GM12878 (cell line): ENCODE results near the gene NKX2-8. TPM values are rescaled to one million over a fixed set of nuclear protein-coding genes. Genes with fewer than 3 reads are reported as not detected.

Source experiments
- ATAC-seq: fragments of 200-7000 bp; cut with Tn5 transposase; 3 replicates; pipeline ENCODE4 v1.9.1; 2020; ENCODE audit warnings: mild to moderate bottlenecking, moderate library complexity
- BruUV-seq: library from RNA; stranded (reverse); fragments of 400-500 nt; replicated peaks from 2 replicates; lab custom pipeline; 2021; lab: Mats Ljungman, UMichigan
- CTCF ChIA-PET: fragments of 300-600 bp; sonication (Branson Sonifier 250); formaldehyde crosslinking; extraction: SDS; loops from one replicate; lab custom pipeline; 2021; ENCODE audit warnings: inconsistent platforms; lab: Yijun Ruan, JAX
- POLR2A ChIA-PET: fragments of 350-600 bp; formaldehyde crosslinking; extraction: SDS; loops from one replicate; lab custom pipeline; 2021; ENCODE audit warnings: inconsistent platforms; lab: Charles Lee
- RAD21 ChIA-PET: fragments of 300-600 bp; sonication (Branson Sonifier 250); formaldehyde crosslinking; loops from one replicate; lab custom pipeline; 2023; ENCODE audit warnings: antibody characterized with exemption; ENCODE audit not compliant: unreplicated experiment; lab: Charles Lee
- SMC1A ChIA-PET: fragments of 300-600 bp; sonication (Branson Sonifier 250); formaldehyde crosslinking; loops from one replicate; lab custom pipeline; 2023; ENCODE audit not compliant: unreplicated experiment, uncharacterized antibody; lab: Charles Lee
- DNase-seq: peaks from one replicate; pipeline ENCODE4 v3.0.0-alpha.2; 2011; ENCODE audit warnings: low read depth, low spot score
- FAIRE-seq: peaks from 3 replicates; lab custom pipeline; 2011; peaks lifted over from hg19 to GRCh38; lab: Jason Lieb, UNC
- H2AFZ ChIP-seq: 2 replicates; pipeline ENCODE4 v1.6.0; 2011; ENCODE audit warnings: low read depth, low read length, control low read depth; ENCODE audit not compliant: control insufficient read depth
- H3K27ac ChIP-seq: 2 replicates; pipeline ENCODE4 v1.5.1; 2011; ENCODE audit warnings: control low read depth; ENCODE audit not compliant: control insufficient read depth, insufficient read depth
- H3K27me3 ChIP-seq, 2 experiments: replicated peaks in 1 of 2; 2 replicates each; pipeline versions ENCODE4 v1.6.0 to v1.6.1; 2011; ENCODE audit warnings: low read length in 1 of 2; ENCODE audit not compliant: control insufficient read depth in 2 of 2, insufficient read depth in 2 of 2
- H3K36me3 ChIP-seq, 2 experiments: 2 replicates each; pipeline ENCODE4 v1.5.1; 2011; ENCODE audit warnings: low read length in 1 of 2; ENCODE audit not compliant: control insufficient read depth in 2 of 2, insufficient read depth in 2 of 2
- H3K4me1 ChIP-seq: 2 replicates; pipeline ENCODE4 v1.6.1; 2011; ENCODE audit warnings: mild to moderate bottlenecking, low read length, moderate library complexity, mixed read lengths; ENCODE audit not compliant: control insufficient read depth, insufficient read depth
- H3K4me2 ChIP-seq: 2 replicates; pipeline ENCODE4 v1.6.0; 2011; ENCODE audit warnings: control low read depth; ENCODE audit not compliant: control insufficient read depth, insufficient read depth
- H3K4me3 ChIP-seq: fragments of 200-600 bp; sonication (generic); 2 replicates; pipeline ENCODE4 v1.5.1; 2016
- H3K79me2 ChIP-seq: 2 replicates; pipeline ENCODE4 v1.6.0; 2011; ENCODE audit warnings: low read length; ENCODE audit not compliant: control insufficient read depth, insufficient read depth
- H3K9ac ChIP-seq: 2 replicates; pipeline ENCODE4 v1.8.0; 2011; ENCODE audit warnings: low read length, control low read depth, mixed read lengths; ENCODE audit not compliant: control insufficient read depth, insufficient read depth
- H3K9me3 ChIP-seq: replicated peaks from 3 replicates; pipeline ENCODE4 v1.5.1; 2011; ENCODE audit warnings: mild to moderate bottlenecking, low read length; ENCODE audit not compliant: control insufficient read depth, insufficient read depth
- H4K20me1 ChIP-seq: 2 replicates; pipeline ENCODE4 v1.6.0; 2011; ENCODE audit not compliant: control insufficient read depth, insufficient read depth
- ATF3 ChIP-seq: IDR thresholded peaks from 2 replicates; pipeline ENCODE4 v1.6.1; 2011; ENCODE audit warnings: low read depth, mild to moderate bottlenecking, low read length, moderate library complexity, borderline replicate concordance; ENCODE audit errors: extremely low read depth
- BMI1 ChIP-seq: fragments of 450-650 bp; IDR thresholded peaks from 2 replicates; pipeline ENCODE4 v1.6.1; 2016; ENCODE audit warnings: mild to moderate bottlenecking, moderate library complexity, borderline replicate concordance
- CBX5 ChIP-seq: sonication (generic); IDR thresholded peaks from 2 replicates; pipeline ENCODE4 v1.6.1; 2016; ENCODE audit warnings: low read depth, moderate library complexity, mild to moderate bottlenecking, inconsistent platforms
- CUX1 ChIP-seq: IDR thresholded peaks from 2 replicates; pipeline ENCODE4 v1.6.1; 2012; ENCODE audit warnings: improper control_type of control experiment, low read depth, low read length; ENCODE audit not compliant: insufficient replicate concordance
- EP300 ChIP-seq, 2 experiments: fragments of 150-350 bp in 1 of 2; IDR thresholded peaks; 2 replicates each; pipeline ENCODE4 v1.6.1; 2011 to 2012; ENCODE audit warnings: low read depth in 2 of 2, low read length in 2 of 2, borderline replicate concordance in 1 of 2, improper control_type of control experiment in 1 of 2, inconsistent platforms in 1 of 2; ENCODE audit not compliant: control insufficient read depth in 1 of 2
- FOS ChIP-seq: IDR thresholded peaks from 3 replicates; pipeline ENCODE4 v1.6.1; 2011; ENCODE audit warnings: borderline replicate concordance; ENCODE audit not compliant: insufficient read length; ENCODE audit errors: extremely low read depth
- IRF4 ChIP-seq: IDR thresholded peaks from 2 replicates; pipeline ENCODE4 v1.6.1; 2011; ENCODE audit warnings: low read depth, low read length
- KAT2A ChIP-seq: conservative IDR thresholded peaks from 2 replicates; pipeline ENCODE4 v1.6.1; 2011; ENCODE audit warnings: low read depth, low read length; ENCODE audit not compliant: control insufficient read depth
- LARP7 ChIP-seq: fragments of 450-650 bp; IDR thresholded peaks from 2 replicates; pipeline ENCODE4 v1.6.1; 2017; ENCODE audit warnings: mild to moderate bottlenecking
- MEF2B ChIP-seq: fragments of 450-650 bp; IDR thresholded peaks from 2 replicates; pipeline ENCODE4 v1.6.1; 2018; ENCODE audit warnings: mild to moderate bottlenecking, moderate library complexity; ENCODE audit not compliant: partially characterized antibody, poor library complexity, severe bottlenecking
- MTA3 ChIP-seq: IDR thresholded peaks from 2 replicates; pipeline ENCODE4 v1.6.1; 2012; ENCODE audit warnings: low read length, inconsistent platforms, borderline replicate concordance
- NFXL1 ChIP-seq: fragments of 450-650 bp; IDR thresholded peaks from 2 replicates; pipeline ENCODE4 v1.6.1; 2017; ENCODE audit warnings: antibody characterized with exemption, mild to moderate bottlenecking, borderline replicate concordance
- NR2C1 ChIP-seq: fragments of 450-650 bp; IDR thresholded peaks from 2 replicates; pipeline ENCODE4 v1.6.1; 2017; ENCODE audit warnings: antibody characterized with exemption, mild to moderate bottlenecking, moderate library complexity
- PAX8 ChIP-seq: fragments of 450-650 bp; IDR thresholded peaks from 2 replicates; pipeline ENCODE4 v1.6.1; 2017; ENCODE audit warnings: mild to moderate bottlenecking, moderate library complexity
- POU2F2 ChIP-seq: IDR thresholded peaks from 3 replicates; pipeline ENCODE4 v1.6.1; 2011; ENCODE audit warnings: low read depth, mild to moderate bottlenecking, low read length, borderline replicate concordance
- RUNX3 ChIP-seq: IDR thresholded peaks from 2 replicates; pipeline ENCODE4 v1.6.1; 2012; ENCODE audit warnings: low read length, inconsistent platforms
- SPI1 ChIP-seq: IDR thresholded peaks from 2 replicates; pipeline ENCODE4 v1.6.1; 2011; ENCODE audit warnings: low read depth, mild to moderate bottlenecking, low read length, moderate library complexity, borderline replicate concordance; ENCODE audit not compliant: insufficient read depth
- SREBF1 ChIP-seq: IDR thresholded peaks from 2 replicates; pipeline ENCODE4 v1.6.1; 2012; ENCODE audit warnings: mild to moderate bottlenecking, low read length
- WRNIP1 ChIP-seq: IDR thresholded peaks from 2 replicates; pipeline ENCODE4 v1.6.1; 2011; ENCODE audit warnings: low read depth, low read length, improper control_type of control experiment, borderline replicate concordance
- YBX1 ChIP-seq: fragments of 450-650 bp; IDR thresholded peaks from 2 replicates; pipeline ENCODE4 v1.6.1; 2016; ENCODE audit warnings: antibody characterized with exemption
- WGBS: methylation state at CpG from one replicate; pipeline ENCODE4 v1.1.6; 2016; ENCODE audit warnings: low lambda C conversion rate; ENCODE audit not compliant: insufficient replicate concordance, insufficient coverage; ENCODE audit errors: missing lambda C conversion rate; 5-methylcytosine and 5-hydroxymethylcytosine counted together
- in situ Hi-C: fragments of 300-500 bp; cut with MboI; formaldehyde crosslinking; loops from 9 replicates; pipeline ENCODE4 v1.14.3; 2018; ENCODE audit warnings: mixed read lengths
- intact Hi-C: fragments of 100-400 bp; cut with micrococcal nuclease; formaldehyde crosslinking; loops from one replicate; pipeline ENCODE4 v1.14.2; 2022; ENCODE audit not compliant: unreplicated experiment
- polyA plus RNA-seq, 11 experiments: library from polyadenylated mRNA; depleted of rRNA in 4 of 11; unstranded in 6 of 11; stranded (reverse) in 5 of 11; fragments of >200 nt; fragmentation: Nextera tagmentation in 4 of 11; fragmentation: Illumina TruSeq in 1 of 11; extraction: Ambion mirVana in 4 of 11; extraction: Trizol in 1 of 11; gene quantifications; 1 replicate in 1 of 11; 2 replicates in 10 of 11; pipeline versions ENCODE4 v1.2.1 to v1.2.3, GENCODE V29; 2011 to 2016; ENCODE audit warnings: inconsistent platforms in 2 of 11, missing spikeins in 2 of 11, low read depth in 1 of 11
- total RNA-seq, 4 experiments: library from RNA; depleted of rRNA in 3 of 4; stranded (reverse); fragments of >200 nt in 3 of 4; fragmentation: Illumina TruSeq in 1 of 4; extraction: Trizol in 1 of 4; gene quantifications; 2 replicates each; pipeline versions ENCODE4 v1.2.1 to v1.2.3, GENCODE V29; 2013 to 2021

Gene NKX2-8
- total and polyA plus RNA-seq, 10 of the 15 experiments (the other 5 are each of a cell fraction or from before 2014, with no cell fraction given), result not detected

- RAD21 ChIA-PET, result no interaction called here
- no TSS peak for BruUV-seq
Observed at GRCh38 chr14:36570065-36570464, 12.3 kb downstream of the NKX2-8 start.

More at GRCh38 chr14:36570065-36570464, 12.3 kb downstream of the NKX2-8 start:
- POLR2A ChIA-PET, result no interaction called here
- H3K9ac ChIP-seq, result no peak overlapping the region
- no peak overlapping the region for H3K4me3 ChIP-seq
- TF ChIP-seq BMI1 (no peak), POU2F2 (no peak), CBX5 (no peak), ATF3 (no peak), MEF2B (no peak), MTA3 (no peak), KAT2A (no peak), NFXL1 (no peak), SPI1 (no peak), FOS (no peak), WRNIP1 (no peak), LARP7 (no peak), IRF4 (no peak), PAX8 (no peak), RUNX3 (no peak), NR2C1 (no peak), CUX1 (no peak), YBX1 (no peak), EP300 (IDR thresholded peaks at IDR 0.05; ENCODE audit: borderline replicate concordance in 1 of 2, control insufficient read depth in 1 of 2, low read depth in 2 of 2, low read length in 2 of 2) (no peak), SREBF1 (no peak)
- in situ Hi-C loops (no loop called here), intact Hi-C loops (no loop called here)
- no peak overlapping the region for H3K4me2 ChIP-seq
- 0% methylated on average over 2 of the region's 2 CpGs for WGBS
- H2AFZ ChIP-seq, result no peak overlapping the region
- SMC1A ChIA-PET, result no interaction called here
- no peaks in the 10 kb centered on the region for H3K4me1 ChIP-seq
- no peak overlapping the region for H3K27ac ChIP-seq
- no peak for ATAC-seq
- H3K9me3 ChIP-seq, result no peaks in the 10 kb centered on the region
- no peak for DNase-seq
- no peaks in the 10 kb centered on the region for H3K79me2 ChIP-seq
- FAIRE-seq, result no peak
- no peaks in the 10 kb centered on the region for H4K20me1 ChIP-seq
- H3K27me3 ChIP-seq, result no peaks in the 10 kb centered on the region
- H3K36me3 ChIP-seq, result no peaks in the 10 kb centered on the region
- CTCF ChIA-PET, result no interaction called here
